Ishikawa (cell line): ENCODE data around the gene MYO15B.

Experiments
- CEBPB ChIP-seq: IDR thresholded peaks from 2 replicates; pipeline ENCODE4 v1.6.1; 2012
- CREB1 ChIP-seq: IDR thresholded peaks from 2 replicates; pipeline ENCODE4 v1.6.1; 2012; ENCODE audit warnings: low read depth
- EGR1 ChIP-seq: IDR thresholded peaks from 2 replicates; pipeline ENCODE4 v1.6.1; 2012
- EP300 ChIP-seq: IDR thresholded peaks from 2 replicates; pipeline ENCODE4 v1.6.1; 2012; ENCODE audit warnings: borderline replicate concordance
- FOXM1 ChIP-seq: IDR thresholded peaks from 2 replicates; pipeline ENCODE4 v1.6.1; 2012; ENCODE audit warnings: low read depth, borderline replicate concordance
- NFIC ChIP-seq: IDR thresholded peaks from 2 replicates; pipeline ENCODE4 v1.6.1; 2012
- RAD21 ChIP-seq: IDR thresholded peaks from 2 replicates; pipeline ENCODE4 v1.6.1; 2012; ENCODE audit warnings: low read depth
- TAF1 ChIP-seq: IDR thresholded peaks from 2 replicates; pipeline ENCODE4 v1.6.1; 2012; ENCODE audit warnings: low read depth, mild to moderate bottlenecking
- TCF12 ChIP-seq: IDR thresholded peaks from 2 replicates; pipeline ENCODE4 v1.6.1; 2012; ENCODE audit warnings: low read depth
- TEAD4 ChIP-seq: IDR thresholded peaks from 2 replicates; pipeline ENCODE4 v1.6.1; 2012
- USF1 ChIP-seq: IDR thresholded peaks from 2 replicates; pipeline ENCODE4 v1.6.1; 2012
- YY1 ChIP-seq: IDR thresholded peaks from 2 replicates; pipeline ENCODE4 v1.6.1; 2012; ENCODE audit warnings: low read depth
- ZBTB7A ChIP-seq: IDR thresholded peaks from 2 replicates; pipeline ENCODE4 v1.6.1; 2012; ENCODE audit warnings: low read depth
- TF ChIP-seq, protein P1 (sequence below): IDR thresholded peaks from 2 replicates; pipeline ENCODE4 v1.6.1; 2012; ENCODE audit warnings: low read depth, mild to moderate bottlenecking
- TF ChIP-seq, protein P2 (sequence below): IDR thresholded peaks from 2 replicates; pipeline ENCODE4 v1.6.1; 2012

MYO15B gene

DNA sequence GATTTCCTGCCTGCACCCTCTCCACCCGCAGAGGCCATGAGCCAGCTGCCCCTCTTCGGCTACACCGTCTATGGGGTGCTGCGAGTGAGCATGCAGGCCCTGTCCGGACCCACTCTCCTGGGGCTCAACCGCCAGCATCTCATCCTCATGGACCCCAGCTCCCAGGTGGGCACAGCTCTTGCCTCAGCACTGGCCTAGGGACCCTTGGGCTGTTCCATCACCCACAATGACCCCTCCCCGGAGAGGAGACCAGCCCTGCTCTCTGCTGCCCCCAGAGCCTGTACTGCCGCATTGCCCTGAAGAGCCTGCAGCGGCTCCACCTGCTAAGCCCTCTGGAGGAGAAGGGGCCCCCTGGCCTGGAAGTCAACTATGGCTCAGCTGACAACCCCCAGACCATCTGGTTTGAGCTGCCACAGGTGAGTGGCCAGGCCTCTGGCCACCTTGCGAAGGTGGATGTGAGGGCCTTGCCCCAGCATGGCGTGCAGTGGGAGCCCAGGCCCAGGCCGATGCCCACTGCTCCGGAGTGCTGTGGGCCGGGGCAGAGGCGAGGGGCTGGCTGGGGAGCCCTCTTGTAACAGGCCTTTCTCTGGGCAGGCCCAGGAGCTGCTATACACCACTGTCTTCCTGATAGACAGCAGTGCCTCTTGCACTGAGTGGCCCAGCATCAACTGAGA, 38.4 kb downstream of the MYO15B start:
- no peak for TF ChIP-seq EGR1
- peak; percentile 41; the same call in 1 of the 2 replicates for TF ChIP-seq RAD21
- TF ChIP-seq ZBTB7A = 0 out of 2 replicates have a peak, but pooled peaks have one; percentile 45
- no peak for TF ChIP-seq TCF12
- TF ChIP-seq TEAD4 = no peak

GRCh38 chr17:75626496-75627038, 39.0 kb downstream of the MYO15B start:
- TF ChIP-seq ZBTB7A (no peak), CREB1 (no peak), USF1 (no peak), EP300 (no peak)

GRCh38 chr17:75627094-75627493, 39.5 kb downstream of the MYO15B start:
- TF ChIP-seq EGR1 (no peak), EP300 (no peak), CREB1 (no peak), YY1 (no peak), TEAD4 (no peak), TCF12 (no peak), TAF1 (no peak), FOXM1 (no peak), ZBTB7A (no peak), CEBPB (no peak), RAD21 (no peak), USF1 (no peak), NFIC (no peak)
- TF ChIP-seq, protein P1, sequence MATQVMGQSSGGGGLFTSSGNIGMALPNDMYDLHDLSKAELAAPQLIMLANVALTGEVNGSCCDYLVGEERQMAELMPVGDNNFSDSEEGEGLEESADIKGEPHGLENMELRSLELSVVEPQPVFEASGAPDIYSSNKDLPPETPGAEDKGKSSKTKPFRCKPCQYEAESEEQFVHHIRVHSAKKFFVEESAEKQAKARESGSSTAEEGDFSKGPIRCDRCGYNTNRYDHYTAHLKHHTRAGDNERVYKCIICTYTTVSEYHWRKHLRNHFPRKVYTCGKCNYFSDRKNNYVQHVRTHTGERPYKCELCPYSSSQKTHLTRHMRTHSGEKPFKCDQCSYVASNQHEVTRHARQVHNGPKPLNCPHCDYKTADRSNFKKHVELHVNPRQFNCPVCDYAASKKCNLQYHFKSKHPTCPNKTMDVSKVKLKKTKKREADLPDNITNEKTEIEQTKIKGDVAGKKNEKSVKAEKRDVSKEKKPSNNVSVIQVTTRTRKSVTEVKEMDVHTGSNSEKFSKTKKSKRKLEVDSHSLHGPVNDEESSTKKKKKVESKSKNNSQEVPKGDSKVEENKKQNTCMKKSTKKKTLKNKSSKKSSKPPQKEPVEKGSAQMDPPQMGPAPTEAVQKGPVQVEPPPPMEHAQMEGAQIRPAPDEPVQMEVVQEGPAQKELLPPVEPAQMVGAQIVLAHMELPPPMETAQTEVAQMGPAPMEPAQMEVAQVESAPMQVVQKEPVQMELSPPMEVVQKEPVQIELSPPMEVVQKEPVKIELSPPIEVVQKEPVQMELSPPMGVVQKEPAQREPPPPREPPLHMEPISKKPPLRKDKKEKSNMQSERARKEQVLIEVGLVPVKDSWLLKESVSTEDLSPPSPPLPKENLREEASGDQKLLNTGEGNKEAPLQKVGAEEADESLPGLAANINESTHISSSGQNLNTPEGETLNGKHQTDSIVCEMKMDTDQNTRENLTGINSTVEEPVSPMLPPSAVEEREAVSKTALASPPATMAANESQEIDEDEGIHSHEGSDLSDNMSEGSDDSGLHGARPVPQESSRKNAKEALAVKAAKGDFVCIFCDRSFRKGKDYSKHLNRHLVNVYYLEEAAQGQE = no peak
- TF ChIP-seq, protein P2, sequence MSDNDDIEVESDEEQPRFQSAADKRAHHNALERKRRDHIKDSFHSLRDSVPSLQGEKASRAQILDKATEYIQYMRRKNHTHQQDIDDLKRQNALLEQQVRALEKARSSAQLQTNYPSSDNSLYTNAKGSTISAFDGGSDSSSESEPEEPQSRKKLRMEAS = no peak

- TF ChIP-seq NFIC (no peak), USF1 (no peak), FOXM1 (no peak), TCF12 (no peak), CREB1 (no peak), TEAD4 (no peak)
These were observed 40.8 kb downstream of the MYO15B start for GRCh38 chr17:75628425-75628824.

GRCh38 chr17:75629157-75629556, 41.6 kb downstream of the MYO15B start:
- TF ChIP-seq USF1 (no peak), NFIC (no peak), RAD21 (no peak), EP300 (no peak), YY1 (no peak), FOXM1 (no peak), ZBTB7A (no peak), TCF12 (no peak), TAF1 (no peak)

- TF ChIP-seq NFIC (no peak), TEAD4 (no peak), USF1 (no peak), RAD21 (no peak), ZBTB7A (no peak), FOXM1 (no peak), CREB1 (no peak), TAF1 (no peak), EP300 (no peak), EGR1 (no peak), YY1 (no peak), CEBPB (no peak), TCF12 (no peak)
- TF ChIP-seq, protein P2 = no peak
- TF ChIP-seq, protein P1 = no peak
These were observed 42.7 kb downstream of the MYO15B start for GRCh38 chr17:75630071-75630917.
